Gastroesophageal sphincter (tissue), 3 donors: ENCODE data around the gene ST6GALNAC3.

Experiments
- CTCF ChIP-seq, 4 experiments: fragments of 200-600 bp in 2 of 4; fragments of 450-650 bp in 2 of 4; sonication (generic) in 1 of 4; IDR thresholded peaks; one replicate each; pipeline ENCODE4 v1.5.1; 2017 to 2019; ENCODE audit warnings: antibody characterized with exemption in 4 of 4, mild to moderate bottlenecking in 2 of 4, moderate library complexity in 2 of 4
- EP300 ChIP-seq: sonication (generic); formaldehyde crosslinking; IDR thresholded peaks from one replicate; pipeline ENCODE4 v1.6.1; 2017; ENCODE audit warnings: antibody characterized with exemption, mild to moderate bottlenecking
- POLR2A ChIP-seq, 2 donors: fragments of 450-650 bp; IDR thresholded peaks; one replicate each; pipeline ENCODE4 v1.6.1; 2017; ENCODE audit warnings: antibody characterized with exemption in 2 of 2, mild to moderate bottlenecking in 2 of 2, moderate library complexity in 1 of 2
- POLR2AphosphoS5 ChIP-seq: sonication (generic); formaldehyde crosslinking; IDR thresholded peaks from one replicate; pipeline ENCODE4 v1.6.1; 2017; ENCODE audit warnings: antibody characterized with exemption

GRCh38 chr1:76568573-76569238 lies 494.2 kb downstream of the ST6GALNAC3 start:
- TF ChIP-seq CTCF (IDR thresholded peaks at IDR 0.05) (no peak), POLR2A (IDR thresholded peaks at IDR 0.05) (no peak), POLR2AphosphoS5 (no peak), EP300 (no peak)
